Parathyroid adenoma (tissue), 2 donors: ENCODE measurements around the gene REPS2.

Source experiments
- H2AFZ ChIP-seq: fragments of 300-600 bp; sonication (generic); one replicate; pipeline ENCODE4 v1.7.0; 2017; ENCODE audit warnings: antibody characterized with exemption, mild to moderate bottlenecking
- H3K27ac ChIP-seq: fragments of 300-600 bp; sonication (generic); one replicate; pipeline ENCODE4 v1.7.0; 2017
- H3K27me3 ChIP-seq: fragments of 300-600 bp; sonication (generic); one replicate; pipeline ENCODE4 v1.7.0; 2017; ENCODE audit warnings: low read length; ENCODE audit not compliant: control insufficient read depth, insufficient read depth
- H3K36me3 ChIP-seq: fragments of 300-600 bp; sonication (generic); one replicate; pipeline ENCODE4 v1.7.0; 2017; ENCODE audit warnings: low read length; ENCODE audit not compliant: control insufficient read depth, insufficient read depth
- H3K4me1 ChIP-seq: fragments of 300-600 bp; sonication (generic); one replicate; pipeline ENCODE4 v1.7.0; 2017; ENCODE audit warnings: control low read depth
- H3K4me2 ChIP-seq: fragments of 300-600 bp; sonication (generic); one replicate; pipeline ENCODE4 v1.7.0; 2017; ENCODE audit warnings: low read length
- H3K4me3 ChIP-seq: fragments of 300-600 bp; sonication (generic); one replicate; pipeline ENCODE4 v1.7.0; 2017; ENCODE audit warnings: low read depth, low read length
- H3K79me2 ChIP-seq: fragments of 300-600 bp; sonication (generic); one replicate; pipeline ENCODE4 v1.7.0; 2017; ENCODE audit warnings: control low read depth
- H3K9ac ChIP-seq: fragments of 300-600 bp; sonication (generic); one replicate; pipeline ENCODE4 v1.7.0; 2017; ENCODE audit warnings: mild to moderate bottlenecking
- H3K9me3 ChIP-seq: fragments of 300-600 bp; sonication (generic); one replicate; pipeline ENCODE4 v1.7.0; 2017; ENCODE audit warnings: low read length; ENCODE audit not compliant: control insufficient read depth
- CTCF ChIP-seq: fragments of 300-600 bp; sonication (generic); IDR thresholded peaks from one replicate; pipeline ENCODE4 v1.7.0; 2017; ENCODE audit warnings: antibody characterized with exemption, mild to moderate bottlenecking
- donor health status: primary hyperparathyroidism.

REPS2 gene

GRCh38 chrX:17161991-17162390 is 215.5 kb downstream of the REPS2 start:
- H3K9me3 ChIP-seq = no peaks in the 10 kb centered on the region

GRCh38 chrX:17164079-17164478 is 217.6 kb downstream of the REPS2 start:
- no peaks in the 10 kb centered on the region for H3K4me1 ChIP-seq
- H3K4me3 ChIP-seq = no peak overlapping the region
- H3K9ac ChIP-seq = no peak overlapping the region
- H3K36me3 ChIP-seq = no peaks in the 10 kb centered on the region
- no peak overlapping the region for H2AFZ ChIP-seq
- TF ChIP-seq CTCF = no peak
- no peak overlapping the region for H3K27ac ChIP-seq
- no peaks in the 10 kb centered on the region for H3K79me2 ChIP-seq
- no peaks in the 10 kb centered on the region for H3K27me3 ChIP-seq
- no peaks in the 10 kb centered on the region for H3K9me3 ChIP-seq
- no peak overlapping the region for H3K4me2 ChIP-seq

More at GRCh38 chrX:17161991-17162390, 215.5 kb downstream of the REPS2 start:
- no peak overlapping the region for H3K4me2 ChIP-seq
- H2AFZ ChIP-seq = no peak overlapping the region
- no peaks in the 10 kb centered on the region for H3K27me3 ChIP-seq
- TF ChIP-seq CTCF = no peak
- no peak overlapping the region for H3K27ac ChIP-seq
- H3K9ac ChIP-seq = no peak overlapping the region
- H3K4me1 ChIP-seq = no peaks in the 10 kb centered on the region
- no peaks in the 10 kb centered on the region for H3K79me2 ChIP-seq
- no peaks in the 10 kb centered on the region for H3K36me3 ChIP-seq
- no peak overlapping the region for H3K4me3 ChIP-seq

GRCh38 chrX:17164941-17165340 is 218.5 kb downstream of the REPS2 start:
- TF ChIP-seq CTCF = no peak

GRCh38 chrX:17167915-17168314 is 221.5 kb downstream of the REPS2 start:
- H3K4me2 ChIP-seq = no peak overlapping the region

More at GRCh38 chrX:17164941-17165340, 218.5 kb downstream of the REPS2 start:
- H3K27ac ChIP-seq = no peak overlapping the region
- no peaks in the 10 kb centered on the region for H3K79me2 ChIP-seq
- H3K9me3 ChIP-seq = no peaks in the 10 kb centered on the region
- no peak overlapping the region for H3K4me3 ChIP-seq
- no peak overlapping the region for H2AFZ ChIP-seq
- no peaks in the 10 kb centered on the region for H3K4me1 ChIP-seq
- no peak overlapping the region for H3K4me2 ChIP-seq
- H3K27me3 ChIP-seq = no peaks in the 10 kb centered on the region
- H3K9ac ChIP-seq = no peak overlapping the region
- H3K36me3 ChIP-seq = no peaks in the 10 kb centered on the region

More at GRCh38 chrX:17167915-17168314, 221.5 kb downstream of the REPS2 start:
- no peak overlapping the region for H3K4me3 ChIP-seq
- no peaks in the 10 kb centered on the region for H3K27me3 ChIP-seq
- no peaks in the 10 kb centered on the region for H3K79me2 ChIP-seq
- no peak overlapping the region for H2AFZ ChIP-seq
- no peaks in the 10 kb centered on the region for H3K9me3 ChIP-seq
- no peak for TF ChIP-seq CTCF
- H3K36me3 ChIP-seq = no peaks in the 10 kb centered on the region
- H3K4me1 ChIP-seq = no peaks in the 10 kb centered on the region
- H3K27ac ChIP-seq = no peak overlapping the region
- no peak overlapping the region for H3K9ac ChIP-seq
